GM12892 (cell line): ENCODE results near the gene HYCC2. TPM values are rescaled to one million over a fixed set of nuclear protein-coding genes. Genes with fewer than 3 reads are reported as not detected.
"Not testable (repeated sequence)": the region's sequence is repeated elsewhere in the genome, so short reads cannot be mapped to it uniquely, and the experiment has no call there.

Source experiments
- DNase-seq: peaks from one replicate; pipeline ENCODE4 v3.0.0; 2011; ENCODE audit not compliant: insufficient read length
- FAIRE-seq: peaks from 2 replicates; lab custom pipeline; 2011; peaks lifted over from hg19 to GRCh38; lab: Jason Lieb, UNC
- POLR2A ChIP-seq: IDR thresholded peaks from 2 replicates; pipeline ENCODE4 v1.6.1; 2011; ENCODE audit warnings: low read depth, low read length, control low read depth
- POLR2AphosphoS5 ChIP-seq: IDR thresholded peaks from 2 replicates; pipeline ENCODE4 v1.6.1; 2011; ENCODE audit warnings: low read depth, low read length, control low read depth
- TAF1 ChIP-seq: IDR thresholded peaks from 2 replicates; pipeline ENCODE4 v1.6.1; 2011; ENCODE audit warnings: low read depth, mild to moderate bottlenecking, control low read depth, low read length, borderline replicate concordance
- polyA plus RNA-seq: library from polyadenylated mRNA; unstranded; fragments of >200 nt; gene quantifications from one replicate; pipeline ENCODE4 v1.2.1, GENCODE V29; 2012; ENCODE audit warnings: missing spikeins, inconsistent platforms; ENCODE audit not compliant: missing spikeins

HYCC2 gene
- 5.1 TPM for polyA plus RNA-seq

GRCh38 chr2:201071479-201072200 is at the start of gene HYCC2, which contains the start of gene NDUFB3:
TSS of gene HYCC2 (minus strand) at chr2:201071671. CDS start at chr2:201024009, 47,662 bp downstream.
TSS of gene NDUFB3 (plus strand) at chr2:201072001. CDS start at chr2:201078883, 6,882 bp downstream.
- TF ChIP-seq POLR2AphosphoS5 (peak; percentile 80), POLR2A (peak; percentile 78), TAF1 (peak; percentile 93)
- DNase-seq (peak; percentile 73), FAIRE-seq (peak; percentile 100)

- TF ChIP-seq POLR2A = no peak
- no peak; the same call in 1 of the 2 replicates for TF ChIP-seq POLR2AphosphoS5
- TF ChIP-seq TAF1 = no peak; the same call in 1 of the 2 replicates
- DNase-seq = no peak
- no peak for FAIRE-seq
These were observed 47.7 kb upstream of the HYCC2 start for GRCh38 chr2:201118961-201119854.

- DNase-seq = peak; percentile 43
- TF ChIP-seq POLR2AphosphoS5 (peak; percentile 72), TAF1 (0 out of 2 replicates have a peak, but pooled peaks have one; percentile 31), POLR2A (peak; percentile 89)
- peak; percentile 69 for FAIRE-seq
These were observed 46.9 kb upstream of the HYCC2 start for GRCh38 chr2:201118121-201118960.

- FAIRE-seq, DNase-seq: not testable (repeated sequence)
These were observed 46.2 kb upstream of the HYCC2 start for GRCh38 chr2:201117735-201118094.

GRCh38 chr2:201116959-201117734 is 45.7 kb upstream of the HYCC2 start:
- FAIRE-seq (no peak), DNase-seq (no peak)
- no peak for TF ChIP-seq TAF1
- peak; percentile 30; the same call in 1 of the 2 replicates for TF ChIP-seq POLR2A

GRCh38 chr2:201116115-201116958 is 44.9 kb upstream of the HYCC2 start, which contains the start of gene CFLAR:
TSS of gene CFLAR (plus strand) at chr2:201116164. CDS start at chr2:201129866, 13,702 bp downstream.
- peak; percentile 85 for FAIRE-seq
- DNase-seq = peak; percentile 63
- TF ChIP-seq POLR2A (peak; percentile 94), POLR2AphosphoS5 (peak; percentile 88), TAF1 (peak; percentile 62; the same call in 1 of the 2 replicates)

- no peak for TF ChIP-seq POLR2AphosphoS5
- no peak for TF ChIP-seq TAF1
- no peak for TF ChIP-seq POLR2A
- FAIRE-seq = no peak
- DNase-seq = no peak
These were observed 43.4 kb upstream of the HYCC2 start for GRCh38 chr2:201114846-201115245.

GRCh38 chr2:201114350-201114749 is 42.9 kb upstream of the HYCC2 start:
- FAIRE-seq = no peak
- no peak for DNase-seq
- TF ChIP-seq POLR2AphosphoS5 (no peak), TAF1 (no peak), POLR2A (no peak)

GRCh38 chr2:201111096-201111495 is 39.6 kb upstream of the HYCC2 start:
- DNase-seq = no peak
- no peak for FAIRE-seq
- no peak for TF ChIP-seq TAF1
- no peak for TF ChIP-seq POLR2A
- TF ChIP-seq POLR2AphosphoS5 = no peak

GRCh38 chr2:201110615-201111014 is 39.1 kb upstream of the HYCC2 start:
- TF ChIP-seq POLR2AphosphoS5 (no peak), POLR2A (no peak), TAF1 (no peak)
- DNase-seq (no peak), FAIRE-seq (no peak)
